K562 (cell line): ENCODE measurements around the gene PHKB. TPM values are rescaled to one million over a fixed set of nuclear protein-coding genes. Genes with fewer than 3 reads are reported as not detected.
A peak's percentile ranks its signal among the peaks of the same experiment; 100 is the strongest.

Source experiments
- ATAC-seq: fragments of 200-7000 bp; cut with Tn5 transposase; 3 replicates; pipeline ENCODE4 v1.9.1; 2020; ENCODE audit warnings: moderate library complexity
- BruUV-seq: library from RNA; stranded (reverse); fragments of 400-500 nt; replicated peaks from 2 replicates; lab custom pipeline; 2021; lab: Mats Ljungman, UMichigan
- CTCF ChIA-PET: fragments of 300-600 bp; formaldehyde crosslinking; extraction: SDS; loops from one replicate; lab custom pipeline; 2021; ENCODE audit warnings: low intra/inter-chr PET ratio; lab: Yijun Ruan, JAX
- POLR2A ChIA-PET: fragments of 300-600, 350-650 bp; sonication (Branson Sonifier 250); formaldehyde crosslinking; extraction: SDS; loops from one replicate; lab custom pipeline; 2021; ENCODE audit warnings: antibody characterized with exemption, inconsistent platforms; lab: Yijun Ruan, JAX
- DNase-seq, 4 experiments: peaks; one replicate each; pipeline versions ENCODE4 v3.0.0 to v3.0.0-alpha.2; 2011 to 2018; ENCODE audit warnings: low spot score in 3 of 4, mixed read lengths in 3 of 4; ENCODE audit errors: extremely low read depth in 1 of 4
- FAIRE-seq: peaks from 2 replicates; lab custom pipeline; 2011; peaks lifted over from hg19 to GRCh38; lab: Jason Lieb, UNC
- H2AFZ ChIP-seq: 2 replicates; pipeline ENCODE4 v1.6.0; 2011; ENCODE audit warnings: low read depth, low read length, control low read depth, inconsistent platforms
- H3K27ac ChIP-seq: fragments of 200-600 bp; 3 replicates; pipeline ENCODE4 v1.8.0; 2011; ENCODE audit warnings: low read depth, mild to moderate bottlenecking, control low read depth, inconsistent platforms, low read length, moderate library complexity, mixed read lengths; ENCODE audit errors: extremely low read depth
- H3K27me3 ChIP-seq, 2 experiments: fragments of 300-600 bp in 1 of 2; 2 replicates in 1 of 2; 3 replicates in 1 of 2; pipeline versions ENCODE4 v1.6.0 to v1.8.0; 2011; ENCODE audit warnings: inconsistent platforms in 2 of 2, low read length in 2 of 2, mild to moderate bottlenecking in 1 of 2, mixed read lengths in 1 of 2, moderate library complexity in 1 of 2; ENCODE audit not compliant: control insufficient read depth in 2 of 2, insufficient read depth in 2 of 2
- H3K36me3 ChIP-seq: fragments of 300-600 bp; 3 replicates; pipeline ENCODE4 v1.8.0; 2011; ENCODE audit warnings: mild to moderate bottlenecking, low read length, inconsistent platforms; ENCODE audit not compliant: control insufficient read depth, insufficient read depth
- H3K4me1 ChIP-seq, 2 experiments: fragments of 200-600 bp in 1 of 2; replicated peaks in 1 of 2; 2 replicates in 1 of 2; 3 replicates in 1 of 2; pipeline versions ENCODE4 v1.5.1 to v1.8.0; 2011; ENCODE audit warnings: inconsistent platforms in 2 of 2, low read length in 2 of 2, mild to moderate bottlenecking in 1 of 2, mixed read lengths in 1 of 2, moderate library complexity in 1 of 2; ENCODE audit not compliant: control insufficient read depth in 2 of 2, insufficient read depth in 2 of 2
- H3K4me2 ChIP-seq: 2 replicates; pipeline ENCODE4 v1.6.1; 2011; ENCODE audit warnings: low read length, control low read depth, inconsistent platforms, mixed read lengths; ENCODE audit not compliant: insufficient read depth
- H3K4me3 ChIP-seq: fragments of 200-600 bp; sonication (generic), shearing (Covaris generic); 2 replicates; pipeline ENCODE4 v1.5.1; 2016; ENCODE audit warnings: control low read depth, inconsistent platforms
- H3K79me2 ChIP-seq: fragments of 200-600 bp; 3 replicates; pipeline ENCODE4 v1.8.0; 2011; ENCODE audit warnings: low read length, inconsistent platforms; ENCODE audit not compliant: control insufficient read depth, insufficient read depth
- H3K9ac ChIP-seq, 2 experiments: 2 replicates each; pipeline versions ENCODE4 v1.6.0 to v1.6.1; 2011; ENCODE audit warnings: low read depth in 2 of 2, low read length in 2 of 2, control low read depth in 1 of 2, inconsistent platforms in 1 of 2, mild to moderate bottlenecking in 1 of 2, mixed read lengths in 1 of 2; ENCODE audit not compliant: insufficient read depth in 1 of 2
- H3K9me1 ChIP-seq: one replicate; pipeline ENCODE4 v1.6.0; 2011; ENCODE audit warnings: inconsistent platforms, mild to moderate bottlenecking, low read length, moderate library complexity; ENCODE audit not compliant: control insufficient read depth, insufficient read depth
- H3K9me3 ChIP-seq: replicated peaks from 2 replicates; pipeline ENCODE4 v1.5.1; 2011; ENCODE audit warnings: low read depth, low read length, inconsistent platforms; ENCODE audit not compliant: control insufficient read depth, insufficient read depth
- H4K20me1 ChIP-seq: replicated peaks from 2 replicates; pipeline ENCODE4 v1.6.1; 2011; ENCODE audit warnings: low read length, inconsistent platforms, mixed read lengths; ENCODE audit not compliant: control insufficient read depth, insufficient read depth
- ARID3B ChIP-seq: fragments of 250-450 bp; sonication (Bioruptor Pico); IDR thresholded peaks from 2 replicates; pipeline ENCODE4 v1.4.0; 2020; ENCODE audit warnings: borderline replicate concordance
- CBX2 ChIP-seq: fragments of 200-600 bp; sonication (generic); IDR thresholded peaks from one replicate; pipeline ENCODE4 v1.6.1; 2012; ENCODE audit warnings: mild to moderate bottlenecking, low read length, inconsistent platforms; ENCODE audit not compliant: insufficient read depth, poor library complexity, severe bottlenecking
- FOXM1 ChIP-seq, 2 experiments: fragments of 450-650 bp in 1 of 2; sonication (generic) in 1 of 2; formaldehyde crosslinking in 1 of 2; IDR thresholded peaks; 2 replicates each; pipeline versions ENCODE4 v1.6.1 to v1.9.0; 2017 to 2022; ENCODE audit warnings: low read depth in 2 of 2, mild to moderate bottlenecking in 2 of 2, missing genetic modification reagents in 1 of 2, moderate library complexity in 1 of 2
- HES1 ChIP-seq: fragments of 450-650 bp; IDR thresholded peaks from 2 replicates; pipeline ENCODE4 v1.6.1; 2016; ENCODE audit warnings: low read depth, mild to moderate bottlenecking, moderate library complexity
- MECOM ChIP-seq: fragments of 250-450 bp; sonication (Bioruptor Pico); IDR thresholded peaks from 2 replicates; pipeline ENCODE4 v1.8.0; 2022; ENCODE audit warnings: inconsistent platforms
- MYC ChIP-seq, 2 experiments: fragments of 250-450 bp in 1 of 2; sonication (Bioruptor Pico) in 1 of 2; IDR thresholded peaks; 2 replicates each; pipeline versions ENCODE4 v1.5.1 to v1.6.1; 2012 to 2021; ENCODE audit warnings: low read depth in 2 of 2, borderline replicate concordance in 1 of 2, improper control_type of control experiment in 1 of 2, low read length in 1 of 2, mild to moderate bottlenecking in 1 of 2, moderate library complexity in 1 of 2
- NCOR1 ChIP-seq: fragments of 450-650 bp; IDR thresholded peaks from 2 replicates; pipeline ENCODE4 v1.6.1; 2016; ENCODE audit warnings: mild to moderate bottlenecking, moderate library complexity
- NR2F6 ChIP-seq: fragments of 450-650 bp; formaldehyde crosslinking; IDR thresholded peaks from 2 replicates; pipeline ENCODE4 v1.4.0; 2020; ENCODE audit warnings: mild to moderate bottlenecking
- PRPF4 ChIP-seq: fragments of 200-400 bp; formaldehyde crosslinking; IDR thresholded peaks from one replicate; pipeline ENCODE4 v1.6.1; 2017; ENCODE audit warnings: low read length, low read depth, mild to moderate bottlenecking; ENCODE audit not compliant: insufficient read depth, poor library complexity, severe bottlenecking
- RFX1 ChIP-seq: fragments of 450-650 bp; IDR thresholded peaks from 2 replicates; pipeline ENCODE4 v1.6.1; 2016; ENCODE audit warnings: mild to moderate bottlenecking, moderate library complexity
- U2AF2 ChIP-seq: fragments of 200-400 bp; formaldehyde crosslinking; optimal IDR thresholded peaks from 2 replicates; pipeline ENCODE3; 2017; ENCODE audit warnings: low read depth, mild to moderate bottlenecking, low read length
- ZFPM2 ChIP-seq: fragments of 250-450 bp; sonication (Bioruptor Pico); IDR thresholded peaks from 2 replicates; pipeline ENCODE4 v1.5.1; 2022; ENCODE audit warnings: mild to moderate bottlenecking
- ZNF282 ChIP-seq: sonication (generic); formaldehyde crosslinking; IDR thresholded peaks from 2 replicates; pipeline ENCODE4 v1.8.1; 2023; ENCODE audit warnings: missing genetic modification reagents
- ZNF41 ChIP-seq: fragments of 250-450 bp; sonication (Bioruptor Pico); conservative IDR thresholded peaks from 2 replicates; pipeline ENCODE4 v1.4.0; 2020; ENCODE audit warnings: mild to moderate bottlenecking
- WGBS: fragments of 100-300 bp; shearing (Covaris generic); methylation state at CpG from one replicate; pipeline ENCODE4 v1.1.6; 2016; ENCODE audit warnings: low coverage, mixed read lengths; ENCODE audit not compliant: insufficient coverage; ENCODE audit errors: missing lambda C conversion rate; 5-methylcytosine and 5-hydroxymethylcytosine counted together
- in situ Hi-C: fragments of 300-500 bp; cut with MboI; formaldehyde crosslinking; loops from 4 replicates; pipeline ENCODE4 v1.15.0; 2018; ENCODE audit warnings: inconsistent platforms, mixed read lengths
- intact Hi-C: fragments of 100-400 bp; cut with micrococcal nuclease; formaldehyde crosslinking; loops from 2 replicates; pipeline ENCODE4 v1.14.2; 2022
- polyA plus RNA-seq, 8 experiments: library from polyadenylated mRNA; depleted of rRNA in 4 of 8; stranded (reverse) in 5 of 8; unstranded in 3 of 8; fragments of >200 nt; fragmentation: Nextera tagmentation in 2 of 8; fragmentation: Illumina TruSeq in 1 of 8; extraction: Ambion mirVana in 2 of 8; extraction: Trizol in 1 of 8; gene quantifications; 2 replicates each; pipeline versions ENCODE4 v1.2.1 to v1.2.3, GENCODE V29; 2011 to 2014; ENCODE audit warnings: inconsistent platforms in 1 of 8, missing spikeins in 1 of 8
- total RNA-seq, 7 experiments: library from RNA; depleted of rRNA in 6 of 7; stranded (reverse); fragments of >200 nt in 6 of 7; fragmentation: Illumina TruSeq in 2 of 7; extraction: Trizol in 2 of 7; gene quantifications; 2 replicates each; pipeline versions ENCODE4 v1.2.1 to v1.2.3, GENCODE V29; 2011 to 2021; ENCODE audit warnings: low replicate concordance in 1 of 7

Gene PHKB
- total and polyA plus RNA-seq, 9 of the 15 experiments (the other 6 are each of a cell fraction or from before 2014, with no cell fraction given), result 24.7 to 92.3 (median 67.0) TPM

DNA sequence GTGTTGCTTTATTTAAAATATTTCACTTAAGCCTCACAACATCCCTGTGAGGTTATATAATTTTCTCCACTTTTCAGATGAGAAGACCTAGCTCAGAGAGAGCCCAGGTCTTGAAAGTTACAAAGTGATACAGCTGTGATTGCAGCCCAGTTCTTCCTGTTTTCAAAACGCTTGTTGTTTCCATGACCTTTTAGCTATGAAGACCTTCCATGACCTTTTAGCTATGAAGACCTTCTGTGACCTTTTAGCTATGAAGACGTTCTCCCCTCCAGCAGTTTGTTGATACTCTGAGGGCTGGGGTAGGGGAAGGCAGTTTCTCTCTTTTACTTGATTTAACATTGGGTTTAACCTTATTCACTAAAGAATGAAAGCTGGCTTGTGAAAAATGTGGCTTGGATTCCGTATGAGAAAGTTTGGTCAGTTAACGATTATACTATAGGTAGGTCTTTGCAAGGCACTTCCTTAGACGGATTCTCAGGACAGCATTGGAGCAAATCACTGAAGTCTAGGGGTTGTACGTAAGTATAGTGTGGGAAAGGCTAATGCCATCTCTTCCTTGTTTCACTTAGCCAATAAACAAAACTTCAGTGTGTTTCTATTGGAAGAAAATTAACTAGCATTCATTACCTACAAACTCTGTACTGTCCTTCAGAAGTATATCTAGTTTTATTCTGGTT is 20.7 kb downstream of the PHKB start:
- peaks cover 88% of the 10 kb centered on the region for H3K79me2 ChIP-seq
- ATAC-seq (no peak), FAIRE-seq (no peak), DNase-seq (no peak)
- POLR2A ChIA-PET, result interaction anchor here (1.4 kb wide), 1 partner anchor 11 kb away, joined by 3 read pairs; no protein-coding TSS in a partner anchor
- no peaks in the 10 kb centered on the region for H3K27me3 ChIP-seq
- BruUV-seq, result no TSS peak
- H3K9ac ChIP-seq, result no peak overlapping the region
- H3K4me2 ChIP-seq, result no peak overlapping the region
- H3K4me1 ChIP-seq, result no peaks in the 10 kb centered on the region
- H4K20me1 ChIP-seq, result no peaks in the 10 kb centered on the region
- intact Hi-C loops (no loop called here), in situ Hi-C loops (no loop called here)
- H3K4me3 ChIP-seq, result no peak overlapping the region
- TF ChIP-seq MECOM (CRISPR knock-in tag) (no peak), NR2F6 (no peak), CBX2 (no peak), NCOR1 (no peak), RFX1 (no peak), PRPF4 (no peak)
- CTCF ChIA-PET, result no interaction called here
- 76% methylated on average over 6 of the region's 6 CpGs for WGBS
- H3K36me3 ChIP-seq, result peaks cover 39% of the 10 kb centered on the region
- no peaks in the 10 kb centered on the region; the same call in 1 of the 2 replicates for H3K9me3 ChIP-seq
- no peaks in the 10 kb centered on the region for H3K9me1 ChIP-seq
- H3K27ac ChIP-seq, result no peak overlapping the region
- no peak overlapping the region for H2AFZ ChIP-seq

DNA sequence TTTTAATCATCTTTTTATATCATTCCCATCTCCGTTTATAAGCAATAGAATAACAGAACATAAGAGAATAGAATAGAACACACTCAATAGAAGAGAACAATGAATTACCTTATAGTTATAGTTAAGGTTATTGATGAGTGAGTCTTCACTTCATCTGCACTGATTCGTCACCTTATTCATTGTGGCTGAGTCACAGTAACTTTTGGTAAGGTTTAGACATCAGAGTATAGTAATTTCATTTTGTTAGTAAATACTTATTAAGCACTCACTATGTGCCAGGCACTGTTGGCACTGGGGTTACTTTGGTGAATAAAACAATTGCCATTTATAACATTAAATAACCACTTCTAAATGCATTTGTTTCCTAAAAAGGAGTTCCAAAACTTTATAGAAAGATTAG is 22.5 kb downstream of the PHKB start:
- peak; percentile 15 for FAIRE-seq
- no peak overlapping the region for H3K9ac ChIP-seq
- TF ChIP-seq FOXM1 (IDR thresholded peaks at IDR 0.05; ENCODE audit: low read depth) (no peak), FOXM1 (CRISPR knock-in tag; IDR thresholded peaks at IDR 0.05; ENCODE audit: low read depth) (no peak), ARID3B (no peak), ZNF41 (no peak), ZNF282 (CRISPR knock-in tag) (no peak), U2AF2 (no peak), HES1 (no peak), MYC (IDR thresholded peaks at IDR 0.05; ENCODE audit: low read depth, low read length) (no peak), MYC (CRISPR knock-in tag; IDR thresholded peaks at IDR 0.05; ENCODE audit: borderline replicate concordance, low read depth) (no peak), ZFPM2 (CRISPR knock-in tag) (no peak)
- TF ChIP-seq, all 486 proteins: peak for 0
- Histone ChIP-seq H3K9me1 (no peaks in the 10 kb centered on the region), H3K36me3 (peaks cover 37% of the 10 kb centered on the region), H3K4me3 (no peak overlapping the region), H3K27ac (no peak overlapping the region), H3K27me3 (no peaks in the 10 kb centered on the region), H3K79me2 (peaks cover 87% of the 10 kb centered on the region), H4K20me1 (no peaks in the 10 kb centered on the region), H3K4me2 (no peak overlapping the region), H2AFZ (no peak overlapping the region), H3K4me1 (no peaks in the 10 kb centered on the region), H3K9me3 (peaks cover 4% of the 10 kb centered on the region; the same call in 1 of the 2 replicates)
- ChIA-PET POLR2A (no interaction called here), CTCF (no interaction called here)
- BruUV-seq, result no TSS peak
- ATAC-seq (no peak), DNase-seq (no peak)
- intact Hi-C loops, result no loop called here
- 85% methylated on average over 2 of the region's 2 CpGs for WGBS
- in situ Hi-C loops, result no loop called here
